ENCODE measurements around the gene ZNF397. TPM values are rescaled to one million over a fixed set of nuclear protein-coding genes. Genes with fewer than 3 reads are reported as not detected.
"Not testable (repeated sequence)": the region's sequence is repeated elsewhere in the genome, so short reads cannot be mapped to it uniquely, and the experiment has no call there.

ZNF397 gene
- total and polyA plus RNA-seq, 2 donors (not counting 1 experiment from before 2014, with no cell fraction given), result 16.8 to 67.2 TPM

- intact Hi-C loops (cut with micrococcal nuclease), result no loop called here
These were observed 37.8 kb upstream of the ZNF397 start for GRCh38 chr18:35203067-35203466.

GRCh38 chr18:35205199-35205712 lies 35.6 kb upstream of the ZNF397 start:
- peaks cover 6% of the 10 kb centered on the region for H3K27me3 Mint-ChIP-seq
- H3K27ac Mint-ChIP-seq, result no peak overlapping the region
- POLR2A ChIA-PET, result no interaction called here
- WGBS (ENCODE audit: insufficient coverage), result no CpG with 5 or more reads among the region's 2 CpGs
- Histone ChIP-seq H3K9ac (ENCODE audit: low read length) (no peak overlapping the region), H3K27me3 (replicated peaks in 1 of 4; ENCODE audit: control extremely low read depth in 1 of 4, control insufficient read depth in 3 of 4, insufficient read depth in 4 of 4, low read length in 3 of 4) (no peaks in the 10 kb centered on the region), H3K36me3 (replicated peaks in 1 of 2; ENCODE audit: control extremely low read depth in 1 of 2, control insufficient read depth in 1 of 2, extremely low read depth in 1 of 2, insufficient read depth in 2 of 2, low read length in 1 of 2) (no peaks in the 10 kb centered on the region), H3K4me1 (ENCODE audit: control insufficient read depth in 2 of 2, insufficient read depth in 2 of 2, low read length in 2 of 2) (no peaks in the 10 kb centered on the region), H2AFZ (ENCODE audit: insufficient read depth, low read depth, low read length, poor library complexity, severe bottlenecking) (no peak overlapping the region), H4K20me1 (ENCODE audit: control insufficient read depth, insufficient read depth, low read length, poor library complexity, severe bottlenecking) (no peaks in the 10 kb centered on the region), H3K4me3 (ENCODE audit: control extremely low read depth in 1 of 5, extremely low read depth in 1 of 5, insufficient read depth in 1 of 5, low read depth in 2 of 5, low read length in 4 of 5) (no peak overlapping the region), H3K79me2 (ENCODE audit: control insufficient read depth, insufficient read depth, low read length) (no peaks in the 10 kb centered on the region), H3K9me3 (ENCODE audit: control extremely low read depth in 1 of 3, control insufficient read depth in 2 of 3, insufficient read depth in 1 of 3, low read length in 2 of 3) (peaks cover 0 to 3% (median 2%) of the 10 kb centered on the region in 3 donors), H3K4me2 (replicated peaks; ENCODE audit: low read depth, low read length, poor library complexity, severe bottlenecking) (no peak overlapping the region), H3K27ac (ENCODE audit: low read length in 2 of 2) (no peak overlapping the region)
- intact Hi-C loops (cut with micrococcal nuclease), result no loop called here
- no peak overlapping the region for H3K4me3 Mint-ChIP-seq
- no peak for TF ChIP-seq EZH2 (IDR thresholded peaks at IDR 0.05; ENCODE audit: borderline replicate concordance, insufficient read depth, low read depth, low read length, poor library complexity, severe bottlenecking)
- no peak for TF ChIP-seq CTCF (IDR thresholded peaks at IDR 0.05)
- ATAC-seq (ENCODE audit: low read depth) (no peak), DNase-seq (no peak)
- CTCF ChIA-PET, result no interaction called here
- peaks cover 7% of the 10 kb centered on the region for H3K9me3 Mint-ChIP-seq (ENCODE audit: insufficient read depth)
- H3K4me1 Mint-ChIP-seq, result no peaks in the 10 kb centered on the region

More at GRCh38 chr18:35203067-35203466, 37.8 kb upstream of the ZNF397 start:
- no peaks in the 10 kb centered on the region for H3K36me3 ChIP-seq (replicated peaks in 1 of 2; ENCODE audit: control extremely low read depth in 1 of 2, control insufficient read depth in 1 of 2, extremely low read depth in 1 of 2, insufficient read depth in 2 of 2, low read length in 1 of 2)
- Mint-ChIP-seq H3K4me3 (no peak overlapping the region), H3K27ac (no peak overlapping the region), H3K27me3 (peaks cover 14% of the 10 kb centered on the region), H3K9me3 (ENCODE audit: insufficient read depth) (peaks cover 7% of the 10 kb centered on the region), H3K4me1 (no peaks in the 10 kb centered on the region)
- H3K4me2 ChIP-seq (replicated peaks; ENCODE audit: low read depth, low read length, poor library complexity, severe bottlenecking), result no peak overlapping the region
- H3K9ac ChIP-seq (ENCODE audit: low read length), result no peak overlapping the region
- ATAC-seq (ENCODE audit: low read depth), result no peak
- ChIA-PET POLR2A (no interaction called here), CTCF (interaction anchor here (0.6 to 1.0 kb wide), 2 partner anchors 28 to 59 kb away, joined by 3 to 4 read pairs; no protein-coding TSS in a partner anchor)
- H2AFZ ChIP-seq (ENCODE audit: insufficient read depth, low read depth, low read length, poor library complexity, severe bottlenecking), result no peak overlapping the region
- H3K27me3 ChIP-seq (replicated peaks in 1 of 4; ENCODE audit: control extremely low read depth in 1 of 4, control insufficient read depth in 3 of 4, insufficient read depth in 4 of 4, low read length in 3 of 4), result no peaks in the 10 kb centered on the region
- no peaks in the 10 kb centered on the region for H4K20me1 ChIP-seq (ENCODE audit: control insufficient read depth, insufficient read depth, low read length, poor library complexity, severe bottlenecking)
- H3K4me1 ChIP-seq (ENCODE audit: control insufficient read depth in 2 of 2, insufficient read depth in 2 of 2, low read length in 2 of 2), result no peaks in the 10 kb centered on the region
- H3K9me3 ChIP-seq (ENCODE audit: control extremely low read depth in 1 of 3, control insufficient read depth in 2 of 3, insufficient read depth in 1 of 3, low read length in 2 of 3), result peaks cover 0 to 3% (median 2%) of the 10 kb centered on the region in 3 donors
- no peaks in the 10 kb centered on the region for H3K79me2 ChIP-seq (ENCODE audit: control insufficient read depth, insufficient read depth, low read length)
- no peak for TF ChIP-seq CTCF (IDR thresholded peaks at IDR 0.05)
- TF ChIP-seq EZH2 (IDR thresholded peaks at IDR 0.05; ENCODE audit: borderline replicate concordance, insufficient read depth, low read depth, low read length, poor library complexity, severe bottlenecking), result no peak
- WGBS (ENCODE audit: insufficient coverage), result 40% methylated on average over 1 of the region's 3 CpGs
- no peak for DNase-seq
- no peak overlapping the region for H3K27ac ChIP-seq (ENCODE audit: low read length in 2 of 2)
- H3K4me3 ChIP-seq (ENCODE audit: control extremely low read depth in 1 of 5, extremely low read depth in 1 of 5, insufficient read depth in 1 of 5, low read depth in 2 of 5, low read length in 4 of 5), result no peak overlapping the region

- H3K27me3 Mint-ChIP-seq; H3K4me1 ChIP-seq (ENCODE audit: control insufficient read depth in 2 of 2, insufficient read depth in 2 of 2, low read length in 2 of 2); H3K4me3 Mint-ChIP-seq; POLR2A ChIA-PET; H3K9me3 Mint-ChIP-seq (ENCODE audit: insufficient read depth); H3K27ac Mint-ChIP-seq; H3K27ac ChIP-seq (ENCODE audit: low read length in 2 of 2); H4K20me1 ChIP-seq (ENCODE audit: control insufficient read depth, insufficient read depth, low read length, poor library complexity, severe bottlenecking); H3K36me3 ChIP-seq (replicated peaks in 1 of 2; ENCODE audit: control extremely low read depth in 1 of 2, control insufficient read depth in 1 of 2, extremely low read depth in 1 of 2, insufficient read depth in 2 of 2, low read length in 1 of 2); H3K4me1 Mint-ChIP-seq; H3K4me3 ChIP-seq (ENCODE audit: control extremely low read depth in 1 of 5, extremely low read depth in 1 of 5, insufficient read depth in 1 of 5, low read depth in 2 of 5, low read length in 4 of 5); intact Hi-C loops (cut with micrococcal nuclease); H3K79me2 ChIP-seq (ENCODE audit: control insufficient read depth, insufficient read depth, low read length); H3K4me2 ChIP-seq (replicated peaks; ENCODE audit: low read depth, low read length, poor library complexity, severe bottlenecking); ATAC-seq (ENCODE audit: low read depth); H3K27me3 ChIP-seq (replicated peaks in 1 of 4; ENCODE audit: control extremely low read depth in 1 of 4, control insufficient read depth in 3 of 4, insufficient read depth in 4 of 4, low read length in 3 of 4); H2AFZ ChIP-seq (ENCODE audit: insufficient read depth, low read depth, low read length, poor library complexity, severe bottlenecking); H3K9ac ChIP-seq (ENCODE audit: low read length); CTCF ChIA-PET; DNase-seq; H3K9me3 ChIP-seq (ENCODE audit: control extremely low read depth in 1 of 3, control insufficient read depth in 2 of 3, insufficient read depth in 1 of 3, low read length in 2 of 3): not testable (repeated sequence)
- WGBS (ENCODE audit: insufficient coverage), result 100% methylated on average over 4 of the region's 30 CpGs
These were observed 34.9 kb upstream of the ZNF397 start for GRCh38 chr18:35205746-35206458.

Data from B cell (primary cell).